GM12892 (cell line): ENCODE results near the gene PLXNC1.

ENCODE experiments used
- POLR2A ChIP-seq: IDR thresholded peaks from 2 replicates; pipeline ENCODE4 v1.6.1; 2011; ENCODE audit warnings: low read depth, low read length, control low read depth
- POLR2AphosphoS5 ChIP-seq: IDR thresholded peaks from 2 replicates; pipeline ENCODE4 v1.6.1; 2011; ENCODE audit warnings: low read depth, low read length, control low read depth
- TAF1 ChIP-seq: IDR thresholded peaks from 2 replicates; pipeline ENCODE4 v1.6.1; 2011; ENCODE audit warnings: low read depth, mild to moderate bottlenecking, control low read depth, low read length, borderline replicate concordance

GRCh38 chr12:94158666-94159065 is 10.3 kb downstream of the PLXNC1 start:
- TF ChIP-seq TAF1 (no peak), POLR2AphosphoS5 (no peak), POLR2A (no peak)
